Activated CD8-positive, alpha-beta memory T cell treated with anti-CD3 and anti-CD28 coated beads, Interleukin-2, amount 50 U/mL, for 1 hour (primary cell): Measurements from ENCODE around the gene CLCF1.
"Not testable (repeated sequence)": the region's sequence is repeated elsewhere in the genome, so short reads cannot be mapped to it uniquely, and the experiment has no call there.

ENCODE experiments used
- DNase-seq: peaks from one replicate; pipeline ENCODE4 v3.0.0-alpha.2; 2020; ENCODE audit errors: extremely low read depth

Gene CLCF1

GRCh38 chr11:67408437-67409200 lies 35.2 kb upstream of the CLCF1 start:
- no peak for DNase-seq

GRCh38 chr11:67407688-67408163 lies 34.3 kb upstream of the CLCF1 start:
- DNase-seq: no peak

GRCh38 chr11:67406969-67407687 lies 33.7 kb upstream of the CLCF1 start:
- no peak for DNase-seq

GRCh38 chr11:67406420-67406968 lies 33.1 kb upstream of the CLCF1 start:
- no peak for DNase-seq

- no peak for DNase-seq
These were observed 32.4 kb upstream of the CLCF1 start for GRCh38 chr11:67405688-67406339.

- no peak for DNase-seq
These were observed 31.8 kb upstream of the CLCF1 start for GRCh38 chr11:67405196-67405567.

- DNase-seq: no peak
These were observed 31.3 kb upstream of the CLCF1 start for GRCh38 chr11:67404515-67405195.

- not testable (repeated sequence) for DNase-seq
These were observed 29.7 kb upstream of the CLCF1 start for GRCh38 chr11:67403085-67403484.

- not testable (repeated sequence) for DNase-seq
These were observed 28.9 kb upstream of the CLCF1 start for GRCh38 chr11:67402192-67402839.

- DNase-seq: peak; percentile 72
These were observed 28.2 kb upstream of the CLCF1 start, which contains the start of gene PPP1CA for GRCh38 chr11:67401495-67402191. Gene PPP1CA, minus strand, starts transcription at chr11:67401858. Its CDS starts 76 bp downstream, at chr11:67401782.

GRCh38 chr11:67400942-67401494 lies 27.6 kb upstream of the CLCF1 start:
- no peak for DNase-seq

GRCh38 chr11:67400251-67400941 lies 27.0 kb upstream of the CLCF1 start:
- no peak for DNase-seq

- no peak for DNase-seq
These were observed 25.5 kb upstream of the CLCF1 start for GRCh38 chr11:67398661-67399563.

GRCh38 chr11:67397986-67398660 lies 24.7 kb upstream of the CLCF1 start:
- DNase-seq: no peak

- no peak for DNase-seq
These were observed 24.1 kb upstream of the CLCF1 start for GRCh38 chr11:67397536-67397935.

- DNase-seq: no peak
These were observed 23.4 kb upstream of the CLCF1 start for GRCh38 chr11:67396587-67397389.

GRCh38 chr11:67396259-67396581 lies 22.8 kb upstream of the CLCF1 start:
- DNase-seq: no peak
